HEK293 (cell line): ENCODE data around the gene TAF11L10.
"Not testable (repeated sequence)": the region's sequence is repeated elsewhere in the genome, so short reads cannot be mapped to it uniquely, and the experiment has no call there.

Experiments used
- CTCF ChIA-PET: fragments of 350-600 bp; formaldehyde crosslinking; extraction: SDS; loops from one replicate; lab custom pipeline; 2021; ENCODE audit warnings: antibody characterized with exemption; lab: Yijun Ruan, JAX
- POLR2A ChIA-PET: fragments of 300-600 bp; formaldehyde crosslinking; extraction: SDS; loops from one replicate; lab custom pipeline; 2020; ENCODE audit warnings: antibody characterized with exemption, inconsistent platforms; lab: Yijun Ruan, JAX
- H3K27ac ChIP-seq: fragments of 200-500 bp; sonication (Bioruptor generic); 2 replicates; pipeline ENCODE4 v1.5.1; 2014; ENCODE audit warnings: low read depth, low read length, control low read depth, inconsistent platforms; ENCODE audit errors: extremely low read depth
- H3K36me3 ChIP-seq, 2 experiments: fragments of 200-500 bp in 1 of 2; sonication (Bioruptor generic) in 1 of 2; 1 replicate in 1 of 2; 2 replicates in 1 of 2; pipeline ENCODE4 v1.5.1; 2014 to 2017; ENCODE audit warnings: inconsistent platforms in 2 of 2, low read length in 2 of 2; ENCODE audit not compliant: control insufficient read depth in 2 of 2, insufficient read depth in 1 of 2
- H3K4me1 ChIP-seq: fragments of 200-500 bp; sonication (Bioruptor generic); 2 replicates; pipeline ENCODE4 v1.5.1; 2014; ENCODE audit warnings: mild to moderate bottlenecking, low read length, inconsistent platforms; ENCODE audit not compliant: control insufficient read depth, insufficient read depth
- H3K4me3 ChIP-seq: 2 replicates; pipeline ENCODE4 v1.5.1; 2011; ENCODE audit warnings: low read depth, mild to moderate bottlenecking, control low read depth, low read length, moderate library complexity
- H3K9me3 ChIP-seq: fragments of 200-500 bp; sonication (Bioruptor generic); 2 replicates; pipeline ENCODE4 v1.5.1; 2014; ENCODE audit warnings: low read depth, low read length, inconsistent platforms; ENCODE audit not compliant: control insufficient read depth, insufficient read depth
- GFI1B ChIP-seq: fragments of 450-650 bp; formaldehyde crosslinking; IDR thresholded peaks from 2 replicates; pipeline ENCODE4 v1.5.1; 2016; ENCODE audit warnings: missing biosample characterization, missing genetic modification characterization
- GLI4 ChIP-seq: fragments of 450-650 bp; formaldehyde crosslinking; IDR thresholded peaks from 2 replicates; pipeline ENCODE4 v1.5.1; 2016; ENCODE audit warnings: missing biosample characterization, missing genetic modification characterization
- GLIS2 ChIP-seq: fragments of 450-650 bp; formaldehyde crosslinking; IDR thresholded peaks from 2 replicates; pipeline ENCODE4 v1.5.1; 2016; ENCODE audit warnings: missing biosample characterization, missing genetic modification characterization
- PRDM1 ChIP-seq: fragments of 450-650 bp; formaldehyde crosslinking; IDR thresholded peaks from 2 replicates; pipeline ENCODE4; 2016; ENCODE audit warnings: missing biosample characterization, missing genetic modification characterization
- YY2 ChIP-seq: fragments of 450-650 bp; formaldehyde crosslinking; IDR thresholded peaks from 2 replicates; pipeline ENCODE4 v1.5.1; 2016; ENCODE audit warnings: missing biosample characterization, missing genetic modification characterization
- ZEB2 ChIP-seq: fragments of 450-650 bp; formaldehyde crosslinking; IDR thresholded peaks from 2 replicates; pipeline ENCODE4 v1.5.1; 2016; ENCODE audit warnings: missing biosample characterization, missing genetic modification characterization
- ZNF138 ChIP-seq: fragments of 450-650 bp; formaldehyde crosslinking; IDR thresholded peaks from 2 replicates; pipeline ENCODE4 v1.5.1; 2016; ENCODE audit warnings: missing biosample characterization, missing genetic modification characterization, borderline replicate concordance
- ZNF362 ChIP-seq: fragments of 450-650 bp; formaldehyde crosslinking; IDR thresholded peaks from 2 replicates; pipeline ENCODE4 v1.5.1; 2016; ENCODE audit warnings: missing biosample characterization, missing genetic modification characterization
- ZNF394 ChIP-seq: fragments of 450-650 bp; formaldehyde crosslinking; IDR thresholded peaks from 2 replicates; pipeline ENCODE4 v1.5.1; 2016; ENCODE audit warnings: missing biosample characterization, missing genetic modification characterization, mild to moderate bottlenecking, moderate library complexity, borderline replicate concordance
- ZNF416 ChIP-seq: fragments of 450-650 bp; formaldehyde crosslinking; IDR thresholded peaks from 2 replicates; pipeline ENCODE4 v1.5.1; 2016; ENCODE audit warnings: missing biosample characterization, missing genetic modification characterization
- ZNF530 ChIP-seq: fragments of 450-650 bp; formaldehyde crosslinking; IDR thresholded peaks from 2 replicates; pipeline ENCODE4 v1.5.1; 2016; ENCODE audit warnings: low read depth, missing biosample characterization, missing genetic modification characterization
- ZNF624 ChIP-seq: fragments of 450-650 bp; formaldehyde crosslinking; IDR thresholded peaks from 2 replicates; pipeline ENCODE4 v1.5.1; 2017; ENCODE audit warnings: missing biosample characterization, missing genetic modification characterization
- ZNF707 ChIP-seq: fragments of 450-650 bp; formaldehyde crosslinking; IDR thresholded peaks from 2 replicates; pipeline ENCODE4 v1.5.1; 2016; ENCODE audit warnings: missing biosample characterization, missing genetic modification characterization
- ZNF747 ChIP-seq: fragments of 450-650 bp; formaldehyde crosslinking; IDR thresholded peaks from 2 replicates; pipeline ENCODE4 v1.5.1; 2016; ENCODE audit warnings: missing biosample characterization, missing genetic modification characterization
- ZSCAN16 ChIP-seq: fragments of 450-650 bp; formaldehyde crosslinking; IDR thresholded peaks from 2 replicates; pipeline ENCODE4 v1.5.1; 2016; ENCODE audit warnings: missing biosample characterization, missing genetic modification characterization
- ZSCAN18 ChIP-seq: fragments of 450-650 bp; formaldehyde crosslinking; IDR thresholded peaks from 2 replicates; pipeline ENCODE4 v1.5.1; 2016; ENCODE audit warnings: missing biosample characterization, missing genetic modification characterization
- ZSCAN23 ChIP-seq: fragments of 450-650 bp; formaldehyde crosslinking; IDR thresholded peaks from 2 replicates; pipeline ENCODE4 v1.5.1; 2016; ENCODE audit warnings: missing biosample characterization, missing genetic modification characterization
- TF ChIP-seq, protein P1 (sequence below): IDR thresholded peaks from 2 replicates; pipeline ENCODE4 v1.6.1; 2011; ENCODE audit warnings: mild to moderate bottlenecking, low read depth, low read length, borderline replicate concordance
- TF ChIP-seq, protein P2 (sequence below): fragments of 450-650 bp; formaldehyde crosslinking; IDR thresholded peaks from 2 replicates; pipeline ENCODE4; 2016; ENCODE audit warnings: missing biosample characterization, missing genetic modification characterization
- TF ChIP-seq, protein P3 (sequence below): fragments of 450-650 bp; formaldehyde crosslinking; IDR thresholded peaks from 2 replicates; pipeline ENCODE4 v1.5.1; 2016; ENCODE audit warnings: missing biosample characterization, missing genetic modification characterization

Gene TAF11L10

GRCh38 chr5:17597728-17598127 lies at the start of gene TAF11L10:
Gene TAF11L10, minus strand, starts transcription at chr5:17597828.
- H3K4me1 ChIP-seq, H3K4me3 ChIP-seq, CTCF ChIA-PET, H3K9me3 ChIP-seq, H3K27ac ChIP-seq, H3K36me3 ChIP-seq, POLR2A ChIA-PET: not testable (repeated sequence)

GRCh38 chr5:17634160-17634559 lies 36.5 kb upstream of the TAF11L10 start, which contains the start of gene TAF11L14:
Gene TAF11L14, plus strand, starts transcription at chr5:17634460.
- Histone ChIP-seq H3K27ac (no peak within 1 kb of the TSS), H3K36me3 (no peaks in the 10 kb centered on the region), H3K9me3 (no peaks in the 10 kb centered on the region), H3K4me3 (no peak within 1 kb of the TSS), H3K4me1 (no peaks in the 10 kb centered on the region)
- no peak for TF ChIP-seq ZEB2 (tag by site-specific recombination)
- TF ChIP-seq ZSCAN18 (tag by site-specific recombination): no peak
- no peak for TF ChIP-seq ZNF624
- TF ChIP-seq ZNF394 (tag by site-specific recombination): no peak
- TF ChIP-seq ZNF416 (tag by site-specific recombination): no peak
- TF ChIP-seq ZNF530 (tag by site-specific recombination): no peak
- TF ChIP-seq ZNF138 (tag by site-specific recombination): no peak
- TF ChIP-seq GFI1B (tag by site-specific recombination): no peak
- no peak for TF ChIP-seq ZSCAN23 (tag by site-specific recombination)
- TF ChIP-seq, protein P1, sequence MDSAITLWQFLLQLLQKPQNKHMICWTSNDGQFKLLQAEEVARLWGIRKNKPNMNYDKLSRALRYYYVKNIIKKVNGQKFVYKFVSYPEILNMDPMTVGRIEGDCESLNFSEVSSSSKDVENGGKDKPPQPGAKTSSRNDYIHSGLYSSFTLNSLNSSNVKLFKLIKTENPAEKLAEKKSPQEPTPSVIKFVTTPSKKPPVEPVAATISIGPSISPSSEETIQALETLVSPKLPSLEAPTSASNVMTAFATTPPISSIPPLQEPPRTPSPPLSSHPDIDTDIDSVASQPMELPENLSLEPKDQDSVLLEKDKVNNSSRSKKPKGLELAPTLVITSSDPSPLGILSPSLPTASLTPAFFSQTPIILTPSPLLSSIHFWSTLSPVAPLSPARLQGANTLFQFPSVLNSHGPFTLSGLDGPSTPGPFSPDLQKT: no peak
- TF ChIP-seq, protein P2, sequence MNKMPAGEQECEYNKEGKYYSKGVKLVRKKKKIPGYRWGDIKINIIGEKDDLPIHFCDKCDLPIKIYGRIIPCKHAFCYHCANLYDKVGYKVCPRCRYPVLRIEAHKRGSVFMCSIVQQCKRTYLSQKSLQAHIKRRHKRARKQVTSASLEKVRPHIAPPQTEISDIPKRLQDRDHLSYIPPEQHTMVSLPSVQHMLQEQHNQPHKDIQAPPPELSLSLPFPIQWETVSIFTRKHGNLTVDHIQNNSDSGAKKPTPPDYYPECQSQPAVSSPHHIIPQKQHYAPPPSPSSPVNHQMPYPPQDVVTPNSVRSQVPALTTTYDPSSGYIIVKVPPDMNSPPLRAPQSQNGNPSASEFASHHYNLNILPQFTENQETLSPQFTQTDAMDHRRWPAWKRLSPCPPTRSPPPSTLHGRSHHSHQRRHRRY (tag by site-specific recombination): no peak
- no peak for TF ChIP-seq YY2 (tag by site-specific recombination)
- TF ChIP-seq ZSCAN16 (tag by site-specific recombination): no peak
- TF ChIP-seq ZNF747 (tag by site-specific recombination): no peak
- TF ChIP-seq, protein P3, sequence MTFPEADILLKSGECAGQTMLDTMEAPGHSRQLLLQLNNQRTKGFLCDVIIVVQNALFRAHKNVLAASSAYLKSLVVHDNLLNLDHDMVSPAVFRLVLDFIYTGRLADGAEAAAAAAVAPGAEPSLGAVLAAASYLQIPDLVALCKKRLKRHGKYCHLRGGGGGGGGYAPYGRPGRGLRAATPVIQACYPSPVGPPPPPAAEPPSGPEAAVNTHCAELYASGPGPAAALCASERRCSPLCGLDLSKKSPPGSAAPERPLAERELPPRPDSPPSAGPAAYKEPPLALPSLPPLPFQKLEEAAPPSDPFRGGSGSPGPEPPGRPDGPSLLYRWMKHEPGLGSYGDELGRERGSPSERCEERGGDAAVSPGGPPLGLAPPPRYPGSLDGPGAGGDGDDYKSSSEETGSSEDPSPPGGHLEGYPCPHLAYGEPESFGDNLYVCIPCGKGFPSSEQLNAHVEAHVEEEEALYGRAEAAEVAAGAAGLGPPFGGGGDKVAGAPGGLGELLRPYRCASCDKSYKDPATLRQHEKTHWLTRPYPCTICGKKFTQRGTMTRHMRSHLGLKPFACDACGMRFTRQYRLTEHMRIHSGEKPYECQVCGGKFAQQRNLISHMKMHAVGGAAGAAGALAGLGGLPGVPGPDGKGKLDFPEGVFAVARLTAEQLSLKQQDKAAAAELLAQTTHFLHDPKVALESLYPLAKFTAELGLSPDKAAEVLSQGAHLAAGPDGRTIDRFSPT (tag by site-specific recombination): no peak
- TF ChIP-seq GLIS2: no peak
- no peak for TF ChIP-seq PRDM1
- no peak for TF ChIP-seq GLI4 (tag by site-specific recombination)
- no peak for TF ChIP-seq ZNF362 (tag by site-specific recombination)
- no peak for TF ChIP-seq ZNF707 (tag by site-specific recombination)
- ChIA-PET POLR2A (no interaction called here), CTCF (no interaction called here)

- H3K4me1 ChIP-seq, CTCF ChIA-PET, H3K9me3 ChIP-seq, H3K27ac ChIP-seq, POLR2A ChIA-PET, H3K4me3 ChIP-seq, H3K36me3 ChIP-seq: not testable (repeated sequence)
Observed at GRCh38 chr5:17631788-17632187, 34.2 kb upstream of the TAF11L10 start, which contains the start of gene TAF11L13. Gene TAF11L13, plus strand, starts transcription at chr5:17632088.
